K562 (cell line): ENCODE data around the gene ARHGAP24. TPM values are rescaled to one million over a fixed set of nuclear protein-coding genes. Genes with fewer than 3 reads are reported as not detected.

Experiments
- ATAC-seq: fragments of 200-7000 bp; cut with Tn5 transposase; 3 replicates; pipeline ENCODE4 v1.9.1; 2020; ENCODE audit warnings: moderate library complexity
- BruUV-seq: library from RNA; stranded (reverse); fragments of 400-500 nt; replicated peaks from 2 replicates; lab custom pipeline; 2021; lab: Mats Ljungman, UMichigan
- CTCF ChIA-PET: fragments of 300-600 bp; formaldehyde crosslinking; extraction: SDS; loops from one replicate; lab custom pipeline; 2021; ENCODE audit warnings: low intra/inter-chr PET ratio; lab: Yijun Ruan, JAX
- POLR2A ChIA-PET: fragments of 300-600, 350-650 bp; sonication (Branson Sonifier 250); formaldehyde crosslinking; extraction: SDS; loops from one replicate; lab custom pipeline; 2021; ENCODE audit warnings: antibody characterized with exemption, inconsistent platforms; lab: Yijun Ruan, JAX
- DNase-seq, 4 experiments: peaks; one replicate each; pipeline versions ENCODE4 v3.0.0 to v3.0.0-alpha.2; 2011 to 2018; ENCODE audit warnings: low spot score in 3 of 4, mixed read lengths in 3 of 4; ENCODE audit errors: extremely low read depth in 1 of 4
- FAIRE-seq: peaks from 2 replicates; lab custom pipeline; 2011; peaks lifted over from hg19 to GRCh38; lab: Jason Lieb, UNC
- H2AFZ ChIP-seq: 2 replicates; pipeline ENCODE4 v1.6.0; 2011; ENCODE audit warnings: low read depth, low read length, control low read depth, inconsistent platforms
- H3K27ac ChIP-seq: fragments of 200-600 bp; 3 replicates; pipeline ENCODE4 v1.8.0; 2011; ENCODE audit warnings: low read depth, mild to moderate bottlenecking, control low read depth, inconsistent platforms, low read length, moderate library complexity, mixed read lengths; ENCODE audit errors: extremely low read depth
- H3K27me3 ChIP-seq, 2 experiments: fragments of 300-600 bp in 1 of 2; 2 replicates in 1 of 2; 3 replicates in 1 of 2; pipeline versions ENCODE4 v1.6.0 to v1.8.0; 2011; ENCODE audit warnings: inconsistent platforms in 2 of 2, low read length in 2 of 2, mild to moderate bottlenecking in 1 of 2, mixed read lengths in 1 of 2, moderate library complexity in 1 of 2; ENCODE audit not compliant: control insufficient read depth in 2 of 2, insufficient read depth in 2 of 2
- H3K36me3 ChIP-seq: fragments of 300-600 bp; 3 replicates; pipeline ENCODE4 v1.8.0; 2011; ENCODE audit warnings: mild to moderate bottlenecking, low read length, inconsistent platforms; ENCODE audit not compliant: control insufficient read depth, insufficient read depth
- H3K4me1 ChIP-seq, 2 experiments: fragments of 200-600 bp in 1 of 2; replicated peaks in 1 of 2; 2 replicates in 1 of 2; 3 replicates in 1 of 2; pipeline versions ENCODE4 v1.5.1 to v1.8.0; 2011; ENCODE audit warnings: inconsistent platforms in 2 of 2, low read length in 2 of 2, mild to moderate bottlenecking in 1 of 2, mixed read lengths in 1 of 2, moderate library complexity in 1 of 2; ENCODE audit not compliant: control insufficient read depth in 2 of 2, insufficient read depth in 2 of 2
- H3K4me2 ChIP-seq: 2 replicates; pipeline ENCODE4 v1.6.1; 2011; ENCODE audit warnings: low read length, control low read depth, inconsistent platforms, mixed read lengths; ENCODE audit not compliant: insufficient read depth
- H3K4me3 ChIP-seq: fragments of 200-600 bp; sonication (generic), shearing (Covaris generic); 2 replicates; pipeline ENCODE4 v1.5.1; 2016; ENCODE audit warnings: control low read depth, inconsistent platforms
- H3K79me2 ChIP-seq: fragments of 200-600 bp; 3 replicates; pipeline ENCODE4 v1.8.0; 2011; ENCODE audit warnings: low read length, inconsistent platforms; ENCODE audit not compliant: control insufficient read depth, insufficient read depth
- H3K9ac ChIP-seq, 2 experiments: 2 replicates each; pipeline versions ENCODE4 v1.6.0 to v1.6.1; 2011; ENCODE audit warnings: low read depth in 2 of 2, low read length in 2 of 2, control low read depth in 1 of 2, inconsistent platforms in 1 of 2, mild to moderate bottlenecking in 1 of 2, mixed read lengths in 1 of 2; ENCODE audit not compliant: insufficient read depth in 1 of 2
- H3K9me1 ChIP-seq: one replicate; pipeline ENCODE4 v1.6.0; 2011; ENCODE audit warnings: inconsistent platforms, mild to moderate bottlenecking, low read length, moderate library complexity; ENCODE audit not compliant: control insufficient read depth, insufficient read depth
- H3K9me3 ChIP-seq: replicated peaks from 2 replicates; pipeline ENCODE4 v1.5.1; 2011; ENCODE audit warnings: low read depth, low read length, inconsistent platforms; ENCODE audit not compliant: control insufficient read depth, insufficient read depth
- H4K20me1 ChIP-seq: replicated peaks from 2 replicates; pipeline ENCODE4 v1.6.1; 2011; ENCODE audit warnings: low read length, inconsistent platforms, mixed read lengths; ENCODE audit not compliant: control insufficient read depth, insufficient read depth
- CBX3 ChIP-seq, 2 experiments: IDR thresholded peaks; 1 replicate in 1 of 2; 2 replicates in 1 of 2; pipeline ENCODE4 v1.6.1; 2012; ENCODE audit warnings: inconsistent platforms in 2 of 2, low read length in 2 of 2, borderline replicate concordance in 1 of 2, control low read depth in 1 of 2
- DNMT1 ChIP-seq: fragments of 450-650 bp; IDR thresholded peaks from 2 replicates; pipeline ENCODE4 v1.6.1; 2016; ENCODE audit warnings: antibody characterized with exemption, mild to moderate bottlenecking
- HMG20A ChIP-seq: fragments of 450-650 bp; formaldehyde crosslinking; conservative IDR thresholded peaks from 2 replicates; pipeline ENCODE4 v1.4.0; 2020; ENCODE audit warnings: mild to moderate bottlenecking, mixed read lengths
- KDM2B ChIP-seq: fragments of 250-450 bp; sonication (Bioruptor Pico); IDR thresholded peaks from 2 replicates; pipeline ENCODE4 v1.8.0; 2021; ENCODE audit warnings: mild to moderate bottlenecking, moderate library complexity
- MEF2D ChIP-seq: conservative IDR thresholded peaks from 2 replicates; pipeline ENCODE4 v1.6.1; 2016; ENCODE audit warnings: low read depth, missing genetic modification characterization, missing compliant biosample characterization
- RFX5 ChIP-seq: IDR thresholded peaks from 2 replicates; pipeline ENCODE4 v1.6.1; 2011; ENCODE audit warnings: low read depth, mild to moderate bottlenecking, improper control_type of control experiment, low read length
- SMARCE1 ChIP-seq: fragments of 450-650 bp; IDR thresholded peaks from 2 replicates; pipeline ENCODE4 v1.7.1; 2016; ENCODE audit warnings: mild to moderate bottlenecking
- ZBTB17 ChIP-seq: fragments of 450-650 bp; formaldehyde crosslinking; IDR thresholded peaks from 2 replicates; pipeline ENCODE4 v1.4.0; 2020; ENCODE audit warnings: mild to moderate bottlenecking
- ZBTB7A ChIP-seq: IDR thresholded peaks from 2 replicates; pipeline ENCODE4 v1.6.1; 2011; ENCODE audit warnings: low read depth, mild to moderate bottlenecking, low read length, moderate library complexity, borderline replicate concordance; ENCODE audit not compliant: control insufficient read depth
- ZNF197 ChIP-seq: fragments of 200-800 bp; sonication (Bioruptor generic); IDR thresholded peaks from 2 replicates; pipeline ENCODE4 v1.6.1; 2016; ENCODE audit warnings: low read depth, missing genetic modification characterization, missing compliant biosample characterization
- ZNF217 ChIP-seq: sonication (generic); formaldehyde crosslinking; IDR thresholded peaks from 2 replicates; pipeline ENCODE4 v1.8.0; 2022; ENCODE audit warnings: mild to moderate bottlenecking, missing genetic modification reagents
- ZNF436 ChIP-seq: fragments of 250-450, 450-650 bp; sonication (Bioruptor Pico); formaldehyde crosslinking; IDR thresholded peaks from 2 replicates; pipeline ENCODE4 v1.7.0; 2020; ENCODE audit warnings: mild to moderate bottlenecking
- ZSCAN29 ChIP-seq: fragments of 450-650 bp; IDR thresholded peaks from 2 replicates; pipeline ENCODE4 v1.6.1; 2017
- WGBS: fragments of 100-300 bp; shearing (Covaris generic); methylation state at CpG from one replicate; pipeline ENCODE4 v1.1.6; 2016; ENCODE audit warnings: low coverage, mixed read lengths; ENCODE audit not compliant: insufficient coverage; ENCODE audit errors: missing lambda C conversion rate; 5-methylcytosine and 5-hydroxymethylcytosine counted together
- in situ Hi-C: fragments of 300-500 bp; cut with MboI; formaldehyde crosslinking; loops from 4 replicates; pipeline ENCODE4 v1.15.0; 2018; ENCODE audit warnings: inconsistent platforms, mixed read lengths
- intact Hi-C: fragments of 100-400 bp; cut with micrococcal nuclease; formaldehyde crosslinking; loops from 2 replicates; pipeline ENCODE4 v1.14.2; 2022
- polyA plus RNA-seq, 8 experiments: library from polyadenylated mRNA; depleted of rRNA in 4 of 8; stranded (reverse) in 5 of 8; unstranded in 3 of 8; fragments of >200 nt; fragmentation: Nextera tagmentation in 2 of 8; fragmentation: Illumina TruSeq in 1 of 8; extraction: Ambion mirVana in 2 of 8; extraction: Trizol in 1 of 8; gene quantifications; 2 replicates each; pipeline versions ENCODE4 v1.2.1 to v1.2.3, GENCODE V29; 2011 to 2014; ENCODE audit warnings: inconsistent platforms in 1 of 8, missing spikeins in 1 of 8
- total RNA-seq, 7 experiments: library from RNA; depleted of rRNA in 6 of 7; stranded (reverse); fragments of >200 nt in 6 of 7; fragmentation: Illumina TruSeq in 2 of 7; extraction: Trizol in 2 of 7; gene quantifications; 2 replicates each; pipeline versions ENCODE4 v1.2.1 to v1.2.3, GENCODE V29; 2011 to 2021; ENCODE audit warnings: low replicate concordance in 1 of 7
- TF ChIP-seq, protein P1 (sequence below): fragments of 450-650 bp; IDR thresholded peaks from 2 replicates; pipeline ENCODE4 v1.6.1; 2014; ENCODE audit warnings: low read depth, mild to moderate bottlenecking, moderate library complexity, borderline replicate concordance
- TF ChIP-seq, protein P2 (sequence below): fragments of 250-450 bp; sonication (Bioruptor Pico); IDR thresholded peaks from 2 replicates; pipeline ENCODE4 v1.5.0; 2021; ENCODE audit warnings: mild to moderate bottlenecking, moderate library complexity
- TF ChIP-seq, protein P3 (sequence below), 3 experiments: IDR thresholded peaks in 2 of 3; conservative IDR thresholded peaks in 1 of 3; 2 replicates each; pipeline ENCODE4 v1.5.1; 2011 to 2012; ENCODE audit warnings: low read length in 3 of 3, mild to moderate bottlenecking in 3 of 3, control low read depth in 2 of 3, improper control_type of control experiment in 1 of 3, inconsistent platforms in 1 of 3, low read depth in 1 of 3, mixed read lengths in 1 of 3, moderate library complexity in 1 of 3; ENCODE audit not compliant: insufficient read depth in 2 of 3

The ARHGAP24 gene
- total and polyA plus RNA-seq, 9 of the 15 experiments (the other 6 are each of a cell fraction or from before 2014, with no cell fraction given): 8.0 to 22.6 (median 14.0) TPM

DNA sequence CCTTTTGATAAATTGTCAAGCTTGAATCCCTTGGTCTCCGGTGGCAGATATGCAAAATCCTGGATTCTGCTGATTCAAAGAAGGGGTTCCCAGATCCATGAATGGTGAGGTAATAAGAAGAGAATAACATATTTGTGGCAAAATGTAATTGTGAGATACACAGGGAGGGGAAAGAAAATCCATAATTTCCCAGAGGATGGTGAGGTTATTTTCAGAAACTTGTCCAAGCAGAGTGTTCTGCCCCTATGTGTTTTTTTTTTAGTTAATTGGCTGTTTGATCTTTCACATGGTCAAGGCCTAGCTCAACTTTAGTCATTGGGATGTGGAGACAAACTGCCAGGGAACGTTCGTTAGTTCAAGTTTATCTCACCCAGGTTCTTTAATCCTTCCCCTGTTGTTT is 476.1 kb downstream of the ARHGAP24 start (continued):
- no peak for TF ChIP-seq ZBTB7A
- no peak for TF ChIP-seq DNMT1
- TF ChIP-seq, protein P1, sequence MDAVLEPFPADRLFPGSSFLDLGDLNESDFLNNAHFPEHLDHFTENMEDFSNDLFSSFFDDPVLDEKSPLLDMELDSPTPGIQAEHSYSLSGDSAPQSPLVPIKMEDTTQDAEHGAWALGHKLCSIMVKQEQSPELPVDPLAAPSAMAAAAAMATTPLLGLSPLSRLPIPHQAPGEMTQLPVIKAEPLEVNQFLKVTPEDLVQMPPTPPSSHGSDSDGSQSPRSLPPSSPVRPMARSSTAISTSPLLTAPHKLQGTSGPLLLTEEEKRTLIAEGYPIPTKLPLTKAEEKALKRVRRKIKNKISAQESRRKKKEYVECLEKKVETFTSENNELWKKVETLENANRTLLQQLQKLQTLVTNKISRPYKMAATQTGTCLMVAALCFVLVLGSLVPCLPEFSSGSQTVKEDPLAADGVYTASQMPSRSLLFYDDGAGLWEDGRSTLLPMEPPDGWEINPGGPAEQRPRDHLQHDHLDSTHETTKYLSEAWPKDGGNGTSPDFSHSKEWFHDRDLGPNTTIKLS: no peak

DNA sequence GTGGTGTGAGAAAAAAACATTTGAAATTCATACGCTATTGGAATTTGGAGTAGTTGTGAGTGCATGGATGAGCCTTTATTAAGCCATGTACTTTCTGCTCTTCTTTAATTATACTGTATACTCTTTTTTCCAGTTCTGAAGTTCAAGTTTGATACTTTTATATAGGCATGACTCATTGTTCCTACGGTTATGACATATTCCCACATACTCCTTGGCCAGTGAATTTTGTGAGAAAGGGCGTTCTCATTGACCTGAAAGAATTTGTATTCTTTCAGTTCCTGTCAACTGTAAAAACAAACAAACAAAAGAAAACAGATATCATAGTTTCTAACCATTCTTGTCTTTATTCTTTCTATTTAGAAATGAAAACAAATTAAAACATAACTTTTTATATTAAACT is 477.6 kb downstream of the ARHGAP24 start:
- Histone ChIP-seq H3K27me3 (no peaks in the 10 kb centered on the region), H3K27ac (no peak overlapping the region), H3K9ac (no peak overlapping the region), H3K9me1 (no peaks in the 10 kb centered on the region), H3K36me3 (no peaks in the 10 kb centered on the region), H4K20me1 (no peaks in the 10 kb centered on the region), H3K79me2 (no peaks in the 10 kb centered on the region), H3K9me3 (no peaks in the 10 kb centered on the region), H3K4me3 (no peak overlapping the region), H3K4me2 (no peak overlapping the region), H3K4me1 (peaks cover 3 to 6% of the 10 kb centered on the region in 2 experiments; a peak in 1 of 5 replicates), H2AFZ (no peak overlapping the region)
- FAIRE-seq (no peak), DNase-seq (no peak), ATAC-seq (no peak)
- intact Hi-C loops (no loop called here), in situ Hi-C loops (no loop called here)
- CTCF ChIA-PET: no interaction called here
- 59% methylated on average over 3 of the region's 3 CpGs for WGBS
- POLR2A ChIA-PET: no interaction called here
- no TSS peak for BruUV-seq
- no peak for TF ChIP-seq ZBTB17 (CRISPR knock-in tag)
- TF ChIP-seq ZNF436: no peak
- no peak for TF ChIP-seq SMARCE1
- TF ChIP-seq, protein P2, sequence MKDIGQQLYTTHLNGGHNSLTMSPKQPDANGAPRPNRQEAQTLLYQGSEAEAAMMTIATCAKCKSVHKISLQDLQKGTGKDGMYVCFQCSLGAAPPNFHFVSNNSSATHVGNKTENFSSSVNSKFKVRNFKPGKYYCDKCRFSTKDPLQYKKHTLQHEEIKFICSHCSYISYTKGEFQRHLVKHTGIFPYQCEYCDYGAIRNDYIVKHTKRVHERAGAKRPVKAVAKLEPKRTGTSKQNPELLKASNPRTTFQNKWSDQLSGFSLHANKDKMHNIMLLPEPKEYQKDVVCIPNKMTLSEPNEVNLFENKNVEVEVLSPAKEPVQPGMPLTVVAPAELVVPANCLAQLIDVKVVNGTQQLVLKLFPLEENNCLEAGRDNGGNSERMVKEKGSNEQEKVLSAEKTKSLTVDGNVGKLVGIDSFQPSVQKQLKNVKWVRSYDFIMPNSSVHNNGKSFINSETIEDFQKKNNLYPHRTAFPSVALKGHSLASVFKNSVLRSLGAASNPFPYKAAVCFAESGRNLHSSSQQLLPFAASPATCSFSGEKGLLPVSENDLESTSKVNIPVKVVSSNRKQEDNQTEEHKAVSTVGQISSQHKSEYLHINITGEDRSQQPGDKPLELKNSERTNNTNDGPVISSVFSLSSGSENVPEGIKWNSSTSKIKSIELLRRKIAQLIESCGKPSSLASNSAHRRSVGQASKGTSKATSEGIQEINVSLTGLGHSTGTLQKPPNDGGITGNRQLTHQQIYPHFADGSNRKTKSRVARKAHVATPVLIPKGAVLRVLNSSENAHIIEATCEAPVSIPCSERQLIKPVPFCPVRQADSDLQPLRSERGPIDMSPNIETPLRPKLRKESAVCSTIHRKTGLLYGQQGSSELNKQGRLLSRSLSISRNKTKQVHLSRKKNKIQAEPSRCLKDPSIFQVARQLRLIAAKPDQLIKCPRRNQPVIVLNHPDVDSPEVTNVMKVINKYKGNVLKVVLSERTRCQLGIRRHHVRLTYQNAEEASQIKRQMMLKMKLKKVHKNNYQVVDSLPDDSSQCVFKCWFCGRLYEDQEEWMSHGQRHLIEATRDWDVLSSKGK (CRISPR knock-in tag): no peak
- no peak for TF ChIP-seq CBX3 (IDR thresholded peaks at IDR 0.05; ENCODE audit: borderline replicate concordance in 1 of 2, low read length in 2 of 2)
- TF ChIP-seq HMG20A (CRISPR knock-in tag): no peak
- TF ChIP-seq RFX5: no peak
- TF ChIP-seq, protein P3, sequence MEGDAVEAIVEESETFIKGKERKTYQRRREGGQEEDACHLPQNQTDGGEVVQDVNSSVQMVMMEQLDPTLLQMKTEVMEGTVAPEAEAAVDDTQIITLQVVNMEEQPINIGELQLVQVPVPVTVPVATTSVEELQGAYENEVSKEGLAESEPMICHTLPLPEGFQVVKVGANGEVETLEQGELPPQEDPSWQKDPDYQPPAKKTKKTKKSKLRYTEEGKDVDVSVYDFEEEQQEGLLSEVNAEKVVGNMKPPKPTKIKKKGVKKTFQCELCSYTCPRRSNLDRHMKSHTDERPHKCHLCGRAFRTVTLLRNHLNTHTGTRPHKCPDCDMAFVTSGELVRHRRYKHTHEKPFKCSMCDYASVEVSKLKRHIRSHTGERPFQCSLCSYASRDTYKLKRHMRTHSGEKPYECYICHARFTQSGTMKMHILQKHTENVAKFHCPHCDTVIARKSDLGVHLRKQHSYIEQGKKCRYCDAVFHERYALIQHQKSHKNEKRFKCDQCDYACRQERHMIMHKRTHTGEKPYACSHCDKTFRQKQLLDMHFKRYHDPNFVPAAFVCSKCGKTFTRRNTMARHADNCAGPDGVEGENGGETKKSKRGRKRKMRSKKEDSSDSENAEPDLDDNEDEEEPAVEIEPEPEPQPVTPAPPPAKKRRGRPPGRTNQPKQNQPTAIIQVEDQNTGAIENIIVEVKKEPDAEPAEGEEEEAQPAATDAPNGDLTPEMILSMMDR (IDR thresholded peaks at IDR 0.05 in 2 of 3, conservative IDR thresholded peaks at IDR 0.05 in 1 of 3; ENCODE audit: insufficient read depth in 2 of 3, low read depth in 1 of 3, low read length in 3 of 3): no peak
- TF ChIP-seq ZNF197 (CRISPR knock-in tag): no peak
- TF ChIP-seq KDM2B: no peak
- TF ChIP-seq MEF2D (tag): no peak
- TF ChIP-seq ZNF217 (CRISPR knock-in tag): no peak
- TF ChIP-seq ZSCAN29: no peak
